HT1080 (cell line): ENCODE data around the gene WDR81. TPM values are rescaled to one million over a fixed set of nuclear protein-coding genes. Genes with fewer than 3 reads are reported as not detected.
"Not testable (repeated sequence)": the region's sequence is repeated elsewhere in the genome, so short reads cannot be mapped to it uniquely, and the experiment has no call there.

Experiments used
- DNase-seq: peaks from one replicate; pipeline ENCODE4 v3.0.0-alpha.2; 2015; ENCODE audit warnings: low read depth
- total RNA-seq: library from RNA; depleted of rRNA; stranded (reverse); fragments of >200 nt; shearing (Covaris generic); gene quantifications from 2 replicates; pipeline ENCODE4 v1.2.3, GENCODE V29; 2014

Gene WDR81
- total RNA-seq, 1 experiment from 2014 or later, result 8.3 TPM

DNA sequence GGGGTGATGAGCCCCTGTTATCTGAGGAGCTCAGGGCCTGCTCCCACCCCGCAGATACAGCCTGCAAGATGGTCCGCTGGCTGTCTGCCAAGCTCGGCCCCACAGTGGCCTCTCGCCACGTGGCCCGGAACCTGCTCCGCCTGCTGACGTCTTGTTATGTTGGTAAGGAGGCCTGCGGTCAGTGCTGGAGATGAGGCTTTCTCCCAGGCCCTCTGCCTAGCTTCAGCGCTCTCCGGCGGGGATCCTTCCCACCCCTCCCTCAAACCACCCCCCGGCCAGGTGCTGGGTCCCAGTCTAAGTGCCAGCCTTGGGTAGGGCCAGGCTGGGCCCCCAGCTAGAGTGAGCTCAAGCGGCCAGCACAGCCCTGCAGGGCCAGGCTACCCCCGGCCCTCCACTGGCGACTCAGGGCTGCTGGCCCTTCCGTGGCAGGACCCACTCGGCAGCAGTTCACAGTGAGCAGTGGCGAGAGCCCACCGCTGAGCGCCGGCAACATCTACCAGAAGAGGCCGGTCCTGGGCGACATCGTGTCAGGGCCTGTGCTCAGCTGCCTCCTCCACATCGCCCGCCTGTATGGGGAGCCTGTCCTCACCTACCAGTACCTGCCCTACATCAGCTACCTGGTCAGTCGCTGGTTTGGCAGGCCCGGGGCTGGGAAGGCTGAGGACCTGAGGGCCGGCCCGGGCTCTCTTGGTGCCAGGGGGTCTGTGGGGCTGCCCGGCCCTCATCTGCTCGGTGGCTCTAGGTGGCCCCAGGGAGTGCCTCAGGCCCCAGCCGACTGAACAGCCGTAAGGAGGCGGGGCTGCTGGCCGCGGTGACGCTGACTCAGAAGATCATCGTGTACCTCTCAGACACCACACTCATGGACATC, 6.1 kb downstream of the WDR81 start:
- DNase-seq, result peak; percentile 72

DNA sequence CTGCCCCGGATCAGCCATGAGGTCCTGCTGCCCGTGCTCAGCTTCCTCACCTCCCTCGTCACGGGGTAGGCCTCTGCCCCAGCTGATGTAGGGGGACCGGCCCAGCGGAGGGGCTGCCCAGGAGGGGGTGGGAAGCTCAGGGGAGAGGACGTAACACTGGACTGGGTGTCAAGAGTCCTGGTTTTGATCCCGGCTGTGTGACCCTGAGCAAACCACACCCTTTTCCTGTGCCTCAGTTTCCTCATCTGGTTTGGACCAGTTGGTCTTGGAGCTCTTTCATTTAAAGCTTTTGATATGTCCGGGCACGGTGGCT, 6.6 kb downstream of the WDR81 start:
- DNase-seq, result no peak

GRCh38 chr17:1732241-1732832, 7.8 kb downstream of the WDR81 start:
- no peak for DNase-seq

DNA sequence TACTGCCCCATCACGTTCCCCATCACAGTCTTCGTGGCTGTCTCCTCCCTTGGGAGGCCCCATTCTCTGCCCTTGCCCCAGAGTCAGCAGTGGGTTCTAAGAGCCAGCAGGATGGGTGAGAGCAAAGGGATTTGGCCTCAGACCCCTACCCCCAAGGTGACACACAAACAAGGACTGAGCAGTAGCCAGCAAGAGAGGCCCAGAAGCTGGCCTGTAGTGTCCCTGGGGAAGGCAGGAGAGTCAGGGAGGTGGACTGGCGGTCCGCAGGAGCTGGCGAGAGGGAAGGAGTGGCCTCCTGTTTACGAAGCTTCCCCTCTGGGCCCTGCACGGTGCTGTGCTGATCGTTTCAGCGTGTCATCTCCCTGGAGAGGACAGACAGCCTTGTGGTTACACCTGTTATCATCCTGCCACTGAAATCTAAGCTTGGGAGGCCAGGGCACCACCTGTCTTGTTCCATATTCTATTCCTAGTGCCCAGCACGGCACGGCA, 8.4 kb downstream of the WDR81 start:
- DNase-seq, result no peak

GRCh38 chr17:1733759-1734158, 9.3 kb downstream of the WDR81 start:
- no peak for DNase-seq

DNA sequence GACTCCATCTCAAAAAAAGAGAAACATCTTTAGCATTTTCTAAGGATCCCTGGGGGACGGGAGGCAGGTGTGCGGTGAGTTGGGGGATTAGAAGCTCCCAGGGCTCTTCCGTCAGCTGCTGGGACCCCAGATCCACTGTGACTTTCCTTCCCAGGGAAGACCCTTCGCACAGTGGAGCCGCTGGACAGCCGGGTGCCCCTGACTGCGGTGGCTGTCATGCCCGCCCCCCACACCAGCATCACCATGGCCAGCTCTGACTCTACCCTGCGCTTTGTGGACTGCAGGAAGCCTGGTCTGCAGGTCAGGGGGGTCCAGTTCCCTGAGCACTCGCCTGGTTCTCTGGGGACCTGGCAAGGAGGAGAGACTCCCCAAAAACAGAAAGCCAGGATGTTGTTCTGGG, 10.9 kb downstream of the WDR81 start:
- no peak for DNase-seq

- DNase-seq, result no peak
Measured at GRCh38 chr17:1735834-1736347, 11.4 kb downstream of the WDR81 start.

DNA sequence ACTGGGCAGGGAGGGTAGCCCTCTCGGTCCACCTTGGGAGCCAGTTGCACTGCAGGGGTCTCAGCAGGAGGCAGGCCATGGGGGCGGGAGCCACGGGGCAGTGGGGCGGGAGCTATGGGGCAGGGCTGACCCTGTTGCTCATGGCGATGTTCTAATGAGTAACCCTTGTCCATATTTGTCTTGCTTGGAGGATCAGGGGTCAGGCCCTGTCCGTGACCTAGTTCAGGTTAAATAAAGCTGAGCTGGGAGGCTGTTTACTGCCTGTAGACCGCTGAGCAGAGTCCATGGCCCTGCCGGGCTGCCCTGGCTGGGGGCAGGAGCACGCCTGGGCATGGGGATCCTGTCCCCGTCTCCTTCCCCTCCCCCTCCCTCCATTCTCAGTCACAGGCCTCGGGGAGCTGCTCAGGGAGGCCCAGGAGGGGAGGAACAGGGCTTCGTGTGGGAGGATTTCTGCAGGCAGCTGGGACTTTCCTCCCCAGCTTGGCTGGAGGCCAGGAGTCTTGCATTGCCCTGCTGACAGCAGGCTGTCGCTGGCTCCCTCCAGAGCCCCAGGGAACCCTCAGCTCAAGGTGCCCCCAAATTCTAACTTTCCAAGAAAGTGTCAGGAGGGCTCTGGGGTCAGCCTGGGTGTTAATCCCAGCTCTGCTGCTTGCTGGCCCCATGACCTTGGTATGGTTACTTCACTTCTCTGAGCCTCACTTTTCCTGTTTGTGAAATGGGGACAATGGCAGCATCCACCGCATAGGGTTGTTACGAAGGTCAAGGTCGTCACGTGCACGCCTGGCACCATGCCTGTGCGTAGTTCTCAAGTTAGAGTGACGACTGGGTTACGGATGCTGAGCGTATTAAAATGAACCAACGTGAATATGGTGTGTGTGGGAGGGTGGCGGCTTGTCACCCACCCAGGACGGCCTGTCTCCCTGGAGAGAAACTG, 12.1 kb downstream of the WDR81 start:
- DNase-seq, result peak; percentile 51

- no peak for DNase-seq
Measured at GRCh38 chr17:1737531-1738291, 13.2 kb downstream of the WDR81 start.

DNA sequence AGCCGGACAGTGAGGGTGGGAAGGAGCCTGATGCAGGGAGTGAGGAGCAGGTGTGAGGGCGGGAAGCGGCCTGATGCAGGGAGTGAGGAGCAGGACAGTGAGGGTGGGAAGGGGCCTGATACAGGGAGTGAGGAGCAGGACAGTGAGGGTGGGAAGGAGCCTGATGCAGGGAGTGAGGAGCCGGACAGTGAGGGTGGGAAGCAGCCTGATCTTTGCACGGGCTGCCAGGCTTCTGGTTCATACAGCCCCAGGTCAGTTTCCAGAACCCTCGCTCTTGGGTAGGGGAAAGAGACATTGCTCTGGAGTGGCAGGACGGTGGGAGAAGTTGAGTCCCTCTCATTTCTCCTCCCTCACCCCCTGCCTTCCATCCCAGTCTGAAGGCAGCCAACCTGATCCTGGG, 17.4 kb downstream of the WDR81 start:
- not testable (repeated sequence) for DNase-seq

DNA sequence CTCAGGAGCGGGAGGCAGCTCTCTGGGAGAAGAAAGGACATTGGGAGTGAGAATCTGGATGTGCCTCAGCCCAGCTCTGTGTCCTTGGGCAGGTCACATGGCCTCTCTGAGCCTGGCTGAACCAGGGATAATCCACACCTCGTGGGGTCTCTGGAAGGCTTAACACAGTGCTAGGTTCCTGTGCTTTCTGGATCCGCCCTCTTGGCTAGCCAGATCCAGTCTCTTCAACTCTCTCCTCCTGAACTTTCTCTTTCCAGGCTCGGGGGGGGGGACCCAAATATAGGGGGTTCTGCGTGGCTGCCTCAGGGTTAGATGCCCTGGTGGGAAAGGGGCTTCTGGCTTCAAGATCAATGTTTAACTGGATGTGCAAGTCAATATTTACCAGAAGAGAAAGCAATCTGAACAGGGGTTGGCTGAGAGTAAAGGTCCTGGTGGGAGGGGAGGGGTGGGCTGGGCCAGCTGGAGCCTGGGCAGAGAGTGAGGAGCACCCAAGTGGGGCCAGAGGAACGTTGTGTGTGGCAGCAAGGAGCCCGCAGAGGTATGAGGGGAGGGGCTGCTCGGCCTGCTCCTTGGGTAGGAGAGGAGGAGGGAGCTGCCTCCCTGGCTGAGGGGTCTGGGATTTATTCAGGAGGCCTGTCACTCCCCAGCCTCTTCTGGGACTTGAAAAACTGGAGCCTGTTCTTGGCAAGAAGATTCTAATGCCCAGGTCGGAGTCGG, 18.0 kb downstream of the WDR81 start, which contains the start of gene SERPINF2:
Gene SERPINF2, plus strand, starts transcription at position 501 of the 717 bp plus-strand sequence. CDS start 2,125 bp downstream, outside the sequence.
- no peak for DNase-seq

- DNase-seq, result no peak
Measured at GRCh38 chr17:1743088-1743439, 18.6 kb downstream of the WDR81 start.

DNA sequence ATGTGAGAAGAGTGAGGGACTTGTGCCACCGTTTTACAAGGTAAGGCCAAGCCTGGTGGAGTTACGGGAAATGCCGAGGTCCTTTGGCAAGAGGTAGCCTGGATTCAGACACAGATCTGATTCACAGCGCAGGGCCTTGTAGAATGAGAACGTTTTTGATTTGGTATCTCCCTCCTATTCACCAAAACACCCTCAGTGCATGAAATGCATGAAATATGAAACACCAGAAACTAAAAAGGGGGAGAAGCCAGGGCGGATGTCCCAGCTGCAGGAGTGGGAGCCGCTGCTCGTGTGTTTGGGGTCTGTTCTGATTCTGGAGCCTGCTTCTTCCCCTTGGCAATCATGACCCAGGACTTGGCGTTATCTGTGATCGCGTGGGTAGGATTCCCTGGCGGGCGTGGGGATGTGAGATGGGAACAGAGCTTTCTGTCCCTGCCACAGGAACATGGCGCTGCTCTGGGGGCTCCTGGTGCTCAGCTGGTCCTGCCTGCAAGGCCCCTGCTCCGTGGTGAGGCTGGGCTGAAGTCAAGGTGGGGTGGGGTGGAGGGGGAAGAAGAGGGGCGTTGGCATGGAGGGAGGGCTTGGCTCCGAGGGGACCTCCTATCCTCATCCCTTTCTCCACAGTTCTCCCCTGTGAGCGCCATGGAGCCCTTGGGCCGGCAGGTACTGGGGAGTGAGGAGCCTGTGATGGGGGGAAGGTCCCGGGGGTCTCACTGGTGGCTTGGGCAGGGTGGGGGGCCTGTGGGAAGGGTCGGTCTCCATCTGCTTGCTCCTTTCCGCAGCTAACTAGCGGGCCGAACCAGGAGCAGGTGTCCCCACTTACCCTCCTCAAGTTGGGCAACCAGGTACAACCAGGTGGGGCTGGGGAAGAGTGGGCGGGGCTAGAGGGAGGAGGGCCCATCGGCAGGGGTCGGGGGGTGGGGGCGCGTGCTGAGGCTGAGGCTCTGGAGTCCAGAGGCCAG, 20.3 kb downstream of the WDR81 start:
- DNase-seq, result no peak

DNA sequence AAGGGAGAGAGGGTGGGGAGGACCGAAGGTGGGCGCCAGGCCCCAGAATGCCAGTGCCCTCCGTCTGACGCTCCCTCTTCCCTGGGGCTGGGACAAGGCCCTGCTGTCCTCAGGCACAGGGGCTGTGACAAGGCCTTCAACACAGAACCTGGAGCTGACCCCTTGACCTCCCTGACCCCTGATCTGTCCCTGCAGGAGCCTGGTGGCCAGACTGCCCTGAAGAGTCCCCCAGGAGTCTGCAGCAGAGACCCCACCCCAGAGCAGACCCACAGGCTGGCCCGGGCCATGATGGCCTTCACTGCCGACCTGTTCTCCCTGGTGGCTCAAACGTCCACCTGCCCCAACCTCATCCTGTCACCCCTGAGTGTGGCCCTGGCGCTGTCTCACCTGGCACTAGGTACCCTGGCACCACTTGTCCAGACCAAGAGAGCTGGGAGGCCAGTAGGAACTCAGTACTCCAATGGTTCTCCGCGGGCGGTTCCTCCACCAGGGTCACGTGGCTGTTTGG, 21.1 kb downstream of the WDR81 start:
- no peak for DNase-seq

DNA sequence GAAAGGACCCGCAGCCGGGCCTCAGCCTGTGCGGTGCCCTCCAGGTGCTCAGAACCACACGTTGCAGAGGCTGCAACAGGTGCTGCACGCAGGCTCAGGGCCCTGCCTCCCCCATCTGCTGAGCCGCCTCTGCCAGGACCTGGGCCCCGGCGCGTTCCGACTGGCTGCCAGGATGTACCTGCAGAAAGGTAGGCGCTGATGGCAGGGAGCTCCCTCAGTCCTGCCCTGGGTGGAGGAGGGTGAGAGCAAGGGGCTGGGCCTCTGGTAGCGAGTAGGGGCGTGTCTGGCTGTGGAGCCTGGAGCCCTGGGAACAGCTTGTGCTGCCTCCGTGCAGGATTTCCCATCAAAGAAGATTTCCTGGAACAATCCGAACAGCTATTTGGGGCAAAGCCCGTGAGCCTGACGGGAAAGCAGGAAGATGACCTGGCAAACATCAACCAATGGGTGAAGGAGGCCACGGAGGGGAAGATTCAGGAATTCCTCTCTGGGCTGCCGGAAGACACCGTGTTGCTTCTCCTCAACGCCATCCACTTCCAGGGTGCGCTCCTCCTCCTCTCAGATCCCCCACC, 22.6 kb downstream of the WDR81 start:
- no peak for DNase-seq

- DNase-seq, result no peak
Measured at GRCh38 chr17:1750628-1751027, 26.1 kb downstream of the WDR81 start.

DNA sequence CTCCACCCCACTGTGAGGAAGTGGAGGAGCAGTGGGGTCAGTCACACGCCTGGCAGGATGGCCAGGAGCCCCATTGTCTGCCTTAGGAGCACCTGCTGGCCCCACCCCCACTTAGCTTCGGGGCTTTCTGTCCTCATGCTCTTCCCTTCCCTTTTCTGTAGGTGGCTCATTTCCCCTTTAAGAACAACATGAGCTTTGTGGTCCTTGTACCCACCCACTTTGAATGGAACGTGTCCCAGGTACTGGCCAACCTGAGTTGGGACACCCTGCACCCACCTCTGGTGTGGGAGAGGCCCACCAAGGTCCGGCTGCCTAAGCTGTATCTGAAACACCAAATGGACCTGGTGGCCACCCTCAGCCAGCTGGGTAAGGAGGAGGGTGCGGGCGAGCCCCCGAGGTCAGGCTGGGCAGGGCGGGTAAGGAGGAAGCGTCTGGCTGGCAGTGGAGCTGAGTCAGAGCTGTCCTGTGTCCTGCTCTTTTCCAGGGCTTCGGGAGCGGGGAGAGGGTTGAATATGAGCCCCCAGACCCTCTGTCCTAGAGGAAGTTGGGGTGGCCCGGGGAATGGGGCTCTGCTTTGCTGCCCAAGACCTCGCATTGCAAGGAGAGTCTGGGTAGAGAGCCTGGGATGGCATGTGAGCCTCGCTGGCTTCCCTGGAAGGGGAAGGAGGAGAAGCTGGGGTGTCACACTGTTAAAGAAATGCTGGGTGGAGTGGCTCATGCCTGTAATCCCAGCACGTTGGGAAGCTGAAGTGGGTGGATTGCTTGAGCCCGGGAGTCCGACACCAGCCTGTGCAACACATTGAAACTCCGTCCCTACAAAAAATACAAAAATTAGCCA, 28.1 kb downstream of the WDR81 start:
- peak; percentile 71 for DNase-seq
